Central memory CD4-positive, alpha-beta T cell (primary cell): ENCODE measurements around the gene STPG2.
"Not testable (repeated sequence)": the region's sequence is repeated elsewhere in the genome, so short reads cannot be mapped to it uniquely, and the experiment has no call there.

Source experiments
- DNase-seq: peaks from one replicate; pipeline ENCODE4 v3.0.0; 2022

STPG2 gene

GRCh38 chr4:97786306-97786920 is 356.9 kb downstream of the STPG2 start:
- DNase-seq = no peak

DNA sequence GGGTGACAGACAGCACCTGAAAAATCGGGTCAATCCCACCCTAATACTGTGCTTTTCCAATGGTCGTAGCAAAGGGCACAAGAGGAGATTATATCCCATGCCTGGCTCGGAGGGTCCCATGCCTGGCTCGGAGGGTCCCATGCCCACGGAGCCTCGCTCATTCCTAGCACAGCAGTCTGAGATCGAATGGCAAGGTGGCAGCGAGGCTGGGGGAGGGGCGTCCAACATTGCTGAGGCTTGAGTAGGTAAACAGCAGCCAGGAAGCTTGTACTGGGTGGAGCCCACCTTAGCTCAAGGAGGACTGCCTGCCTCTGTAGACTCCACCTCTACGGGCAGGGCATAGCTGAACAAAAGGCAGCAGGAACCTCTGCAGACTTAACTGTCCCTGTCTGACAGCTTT is 365.1 kb downstream of the STPG2 start:
- DNase-seq = no peak

DNA sequence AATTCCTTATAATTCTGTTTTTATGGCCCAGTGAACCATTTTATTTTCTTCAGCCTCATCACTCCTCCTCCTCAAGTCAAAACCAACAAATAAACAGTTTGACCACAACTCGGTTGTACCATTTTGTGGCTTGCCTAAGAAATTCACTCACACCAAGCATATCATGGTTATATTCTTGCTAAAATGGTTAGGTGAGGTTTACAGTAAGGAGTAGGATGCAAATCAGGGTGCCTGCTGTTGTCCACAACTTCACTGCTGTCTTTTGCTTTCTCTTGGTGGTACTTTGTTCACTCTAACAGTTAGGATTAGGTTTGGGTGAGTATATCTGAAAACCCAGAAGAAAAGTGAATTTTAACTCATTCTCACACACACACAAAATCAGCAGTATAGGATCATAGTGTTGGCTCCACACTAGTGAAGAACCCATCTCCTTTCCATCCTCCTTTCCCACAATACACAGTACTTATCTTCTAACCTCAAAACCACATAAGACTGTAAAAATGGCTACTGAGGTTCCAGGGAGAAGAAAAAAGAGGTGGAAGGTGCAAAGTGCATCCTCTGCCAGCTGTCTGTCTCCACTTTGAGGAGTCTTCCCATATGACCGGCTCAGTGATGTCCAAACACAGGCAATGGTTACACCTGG is 368.8 kb downstream of the STPG2 start:
- DNase-seq = no peak

DNA sequence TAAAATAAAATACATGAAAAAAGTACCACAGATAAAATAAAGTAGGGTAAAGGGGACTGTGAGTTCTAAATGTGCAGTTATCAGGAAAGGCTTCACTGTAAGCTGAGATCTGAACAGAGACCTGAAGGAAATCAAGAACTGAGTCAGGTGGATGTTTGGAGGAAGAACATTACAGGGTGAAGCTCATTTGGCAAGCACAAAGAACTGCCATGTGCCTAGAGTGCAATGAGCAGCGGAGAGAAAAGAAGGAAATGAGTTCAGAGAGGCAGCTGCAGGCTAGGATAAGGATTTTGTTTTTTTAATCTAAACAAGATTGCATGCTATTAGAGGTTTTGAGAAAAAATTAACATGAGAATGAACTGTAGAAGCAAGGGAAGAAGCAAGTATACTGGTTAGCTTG is 373.1 kb downstream of the STPG2 start:
- DNase-seq = no peak

DNA sequence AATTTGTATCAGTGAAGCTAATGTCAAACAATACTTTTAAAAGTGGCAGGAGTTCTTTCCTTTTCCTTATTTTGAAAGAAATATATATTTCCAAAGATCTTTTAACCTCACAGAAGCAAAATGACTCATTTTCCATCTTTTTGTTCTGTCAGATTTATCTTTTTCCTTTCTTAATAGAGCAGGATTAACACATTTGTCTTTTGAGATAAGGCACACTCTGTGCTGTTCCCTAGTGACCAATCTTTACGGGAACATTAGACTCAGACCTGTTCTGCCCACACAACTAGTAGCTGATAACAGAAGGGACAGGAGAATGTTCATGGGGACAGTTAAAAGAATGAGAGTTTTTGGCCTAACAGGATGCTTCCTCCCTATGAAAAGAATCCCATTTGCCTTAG is 381.2 kb downstream of the STPG2 start:
- no peak for DNase-seq

DNA sequence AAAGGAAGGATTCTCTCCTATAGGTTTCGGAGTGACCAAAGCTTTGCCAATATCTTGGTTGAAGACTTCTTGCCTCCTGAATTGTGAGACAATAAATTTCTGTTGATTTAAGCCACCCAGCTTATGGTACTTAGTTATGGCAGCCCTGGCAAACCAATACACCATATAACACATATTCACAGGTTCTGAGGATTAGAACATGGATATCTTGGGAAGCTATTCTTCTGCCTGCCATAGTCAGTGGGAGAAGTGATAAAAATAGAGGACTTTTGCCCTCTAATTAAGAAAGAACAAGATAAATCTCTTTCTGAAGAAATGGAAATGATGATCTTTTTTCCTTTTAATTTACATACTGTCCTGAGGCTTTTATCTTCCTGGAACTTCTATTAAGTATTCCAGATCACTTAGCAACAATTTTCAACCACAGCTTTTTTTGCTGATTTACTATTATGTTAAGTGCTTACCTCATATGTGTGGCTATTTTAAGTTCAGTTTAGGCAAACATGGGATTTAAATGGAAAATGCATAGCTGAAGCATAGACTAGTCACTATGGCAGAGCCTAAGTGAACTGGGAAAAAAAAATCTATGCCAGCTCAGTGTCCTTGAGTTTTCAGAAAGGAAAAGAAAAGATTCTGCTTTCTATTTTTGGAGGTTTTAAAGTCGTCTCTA is 381.7 kb downstream of the STPG2 start:
- DNase-seq = no peak

DNA sequence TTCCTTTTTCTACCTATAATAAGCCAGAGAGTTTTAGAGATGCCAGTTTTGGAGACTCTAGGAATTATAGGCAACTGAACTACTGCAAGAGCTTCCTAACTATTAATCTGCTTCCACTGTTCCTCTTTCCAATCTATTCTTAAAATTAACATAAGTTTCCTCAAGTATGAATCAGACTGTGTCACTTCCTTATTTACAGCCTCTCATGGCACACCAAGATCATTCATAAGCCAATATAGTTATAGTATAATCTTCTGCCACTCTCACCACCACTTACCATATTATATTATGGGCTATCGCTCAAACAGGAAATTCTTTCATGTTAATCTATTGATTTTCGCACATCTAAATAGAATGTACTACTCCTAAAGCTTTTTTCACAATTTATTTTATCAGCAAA is 383.5 kb downstream of the STPG2 start:
- no peak for DNase-seq

DNA sequence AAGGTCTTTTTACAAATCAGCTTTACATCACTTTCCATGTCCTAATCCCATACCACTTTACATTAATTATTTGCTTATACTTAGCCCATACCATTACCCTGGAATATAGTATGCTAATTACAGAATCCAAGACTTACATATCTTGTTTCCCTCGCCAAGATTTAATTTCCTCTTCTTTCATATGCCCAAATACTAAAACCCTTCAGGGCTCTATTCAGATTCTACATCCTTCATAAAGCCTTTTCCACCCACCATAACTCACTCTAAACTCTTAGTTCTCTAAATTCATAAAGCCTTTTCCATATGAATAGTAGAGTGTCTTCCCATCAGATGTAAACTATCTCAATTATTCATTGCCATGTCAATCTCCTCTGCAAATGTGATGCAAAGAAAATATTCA is 390.7 kb downstream of the STPG2 start:
- DNase-seq = no peak

DNA sequence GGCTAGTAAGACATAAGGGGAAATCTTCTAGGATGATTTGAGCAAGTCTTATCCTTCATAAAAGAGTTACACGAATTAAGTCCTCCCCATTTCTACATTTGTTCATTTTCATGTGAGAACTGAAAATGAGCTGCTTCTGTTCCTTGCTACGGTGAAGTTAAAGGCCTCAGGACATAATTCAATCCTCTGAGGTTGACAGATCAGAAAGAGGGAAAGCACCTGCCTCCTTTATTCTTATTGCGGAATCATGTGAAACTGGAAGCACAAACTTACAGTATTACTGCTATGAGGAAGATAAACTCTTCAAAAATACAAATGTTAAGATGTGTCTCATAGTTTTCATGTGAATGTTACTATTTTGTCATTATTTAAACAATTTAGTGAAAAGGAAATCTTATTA is 395.3 kb downstream of the STPG2 start:
- DNase-seq = no peak

GRCh38 chr4:97720869-97721432 is 422.3 kb downstream of the STPG2 start:
- DNase-seq = no peak

DNA sequence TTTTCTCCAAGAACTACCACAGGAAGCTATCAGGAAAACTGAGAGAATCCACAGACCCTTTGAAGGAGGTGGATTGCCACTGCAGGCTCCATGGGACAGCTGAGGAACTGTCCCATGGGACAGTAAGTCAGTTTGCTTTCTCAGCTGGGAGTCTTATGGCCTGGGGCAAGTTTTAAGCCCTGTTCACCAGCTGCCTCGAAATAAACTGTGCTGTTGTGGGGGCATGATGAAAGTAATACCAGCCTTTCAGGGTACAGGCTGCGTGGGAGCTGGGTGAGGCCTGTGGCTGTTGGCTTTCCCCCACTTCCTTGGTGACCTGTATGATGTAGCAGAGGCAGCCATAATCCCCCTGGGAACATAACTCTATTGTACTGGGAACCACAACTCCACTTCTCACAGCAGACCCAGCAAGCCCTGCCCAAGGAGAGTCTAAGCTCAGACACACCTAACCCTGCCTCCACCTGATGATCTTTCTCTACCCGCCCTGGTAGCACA is 452.1 kb downstream of the STPG2 start:
- DNase-seq = no peak

DNA sequence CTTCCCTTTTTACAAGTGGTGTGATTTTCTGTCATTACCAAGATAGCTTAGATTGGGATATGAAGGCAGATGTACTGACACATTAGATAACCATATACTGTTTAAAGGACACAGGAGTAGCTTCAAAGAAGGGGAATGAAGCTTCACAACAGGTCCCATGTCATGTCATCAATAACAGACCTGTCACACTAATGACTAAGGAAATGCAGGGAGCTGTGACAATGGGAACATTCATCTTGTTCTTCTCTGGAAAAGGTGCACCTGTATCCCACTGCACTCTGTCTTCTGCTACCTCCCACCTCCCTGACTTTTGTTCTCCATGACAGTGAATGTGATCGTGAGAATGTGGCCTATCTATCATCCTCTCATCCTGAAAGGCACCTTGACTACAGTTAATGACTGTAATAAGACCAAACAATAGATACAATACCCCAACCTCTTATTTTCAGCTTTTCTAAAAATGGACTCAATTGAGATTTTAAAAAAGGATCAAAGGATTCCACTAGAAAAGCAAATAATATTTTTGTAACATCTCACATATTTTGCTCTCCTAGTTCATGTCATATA is 472.5 kb downstream of the STPG2 start:
- no peak for DNase-seq

GRCh38 chr4:97665553-97665952 is 477.7 kb downstream of the STPG2 start:
- DNase-seq = no peak

DNA sequence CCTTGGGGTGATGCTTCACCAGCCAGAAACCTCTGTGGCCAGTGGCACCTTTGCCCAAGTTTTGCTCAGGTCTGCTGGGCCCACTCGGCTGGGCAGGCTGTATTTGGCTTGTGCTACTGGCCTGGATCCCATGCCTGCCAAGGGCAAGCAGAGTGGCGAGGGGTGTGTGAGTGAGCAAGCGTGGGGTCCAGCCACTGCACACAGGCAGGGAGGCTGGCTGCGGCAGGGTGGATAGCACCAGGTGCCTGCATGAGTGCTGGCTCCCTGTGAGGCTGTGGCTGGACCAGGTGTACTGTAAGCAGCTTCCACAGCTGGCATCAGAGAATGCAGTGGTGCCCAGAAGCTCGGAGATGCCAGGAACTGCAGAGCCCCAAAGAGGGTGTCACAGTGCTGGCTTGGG is 478.5 kb downstream of the STPG2 start:
- DNase-seq = no peak

DNA sequence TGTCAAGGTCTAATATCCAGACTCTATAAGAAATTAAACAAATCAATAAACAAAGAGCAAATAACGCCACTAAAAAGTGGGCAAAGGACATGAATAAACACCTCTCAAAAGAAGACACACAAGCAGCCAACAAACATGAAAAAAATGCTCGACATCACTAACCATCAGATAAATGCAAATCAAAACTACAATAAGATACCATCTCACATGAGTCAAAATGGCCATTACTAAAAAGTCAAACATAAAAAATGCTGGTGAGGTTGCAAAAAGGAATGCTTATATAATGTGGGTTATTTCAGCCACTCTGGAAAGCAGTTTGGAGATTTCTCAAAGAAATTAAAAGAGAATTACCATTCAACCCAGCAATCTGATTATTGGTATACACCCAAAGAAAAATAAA is 481.1 kb downstream of the STPG2 start:
- no peak for DNase-seq

DNA sequence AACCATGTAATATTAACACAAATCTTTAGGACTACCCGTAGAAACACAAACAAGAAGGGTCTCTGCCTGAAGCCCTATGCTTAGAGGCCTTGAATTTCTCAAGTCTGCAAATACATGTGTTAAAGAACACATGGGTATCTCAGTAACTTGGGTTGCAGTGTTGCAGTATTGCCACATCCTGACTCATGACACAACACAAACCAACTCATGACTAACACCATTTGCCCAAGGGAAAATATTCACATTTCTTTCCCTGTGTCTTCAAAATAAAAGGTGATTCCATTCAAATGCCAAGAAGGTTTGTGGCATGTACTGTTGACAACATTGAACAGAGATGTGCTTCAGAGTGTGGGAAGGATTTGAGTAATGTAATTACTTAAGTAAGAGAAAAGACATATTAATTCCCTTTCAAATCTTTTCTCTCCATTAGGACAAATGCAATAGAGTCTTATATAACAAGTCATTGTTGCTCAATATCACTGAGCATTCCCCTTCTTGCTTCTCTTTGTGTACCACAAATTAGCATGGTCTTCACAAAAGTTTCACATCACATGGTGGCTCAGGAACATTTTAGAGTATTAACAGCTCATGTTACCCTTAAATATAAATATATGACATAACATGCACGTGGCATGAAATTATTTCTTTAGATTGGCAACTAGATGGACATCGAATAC is 487.1 kb downstream of the STPG2 start:
- DNase-seq = no peak

DNA sequence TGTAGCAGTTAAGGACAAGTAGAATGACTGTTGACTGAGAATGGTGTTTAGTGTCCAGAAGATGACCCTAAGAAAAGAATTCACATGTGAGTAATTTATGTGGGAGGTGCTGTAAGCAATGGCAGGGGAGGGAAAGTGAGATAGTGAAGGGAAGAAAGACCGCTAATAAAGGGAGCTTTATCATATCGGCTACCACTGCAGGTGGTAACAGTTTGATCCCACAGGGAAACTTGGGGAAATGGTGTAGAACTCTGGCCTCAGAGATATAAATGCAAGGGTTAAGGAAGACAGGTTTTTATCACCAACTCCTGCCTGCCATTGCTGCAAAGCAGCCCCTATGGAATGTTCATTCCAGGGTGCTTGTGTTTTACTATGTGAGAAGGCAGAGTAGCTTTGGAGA is 489.6 kb downstream of the STPG2 start:
- no peak for DNase-seq

GRCh38 chr4:97646997-97647396 is 496.3 kb downstream of the STPG2 start:
- no peak for DNase-seq

DNA sequence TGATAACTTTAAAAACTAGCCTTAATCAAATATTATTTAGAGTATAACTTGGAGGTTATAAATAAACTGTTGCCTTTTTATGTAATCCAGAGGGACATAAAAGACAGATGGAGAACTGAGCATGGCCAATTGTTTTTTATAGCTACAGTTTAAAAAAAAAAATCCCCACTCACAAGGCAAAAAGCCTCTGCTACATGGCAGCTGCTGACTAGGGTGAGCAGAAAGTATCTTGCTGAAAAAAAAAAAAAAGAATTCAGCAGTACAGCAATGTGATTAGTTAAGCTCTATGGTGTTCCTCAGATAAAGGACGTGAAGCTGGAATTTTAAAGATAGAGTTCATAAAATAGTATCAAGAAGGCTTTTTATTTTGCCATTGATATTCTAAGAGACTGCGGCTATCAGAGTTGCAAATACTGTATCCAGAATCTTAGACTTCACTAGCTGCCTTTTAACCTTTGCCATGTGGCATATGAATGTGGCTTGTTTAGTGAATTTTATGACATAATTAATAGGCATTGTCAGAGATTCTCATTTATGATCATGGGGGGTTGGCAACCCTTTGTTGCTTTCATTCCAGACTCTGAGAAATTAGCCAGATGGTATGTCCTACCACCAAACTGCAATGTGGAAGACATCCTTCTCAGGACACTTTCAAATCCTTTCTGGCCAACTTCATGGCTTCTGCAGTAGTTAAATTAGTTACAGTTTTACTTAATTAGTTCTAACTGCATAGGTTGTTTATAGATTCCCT is 498.0 kb downstream of the STPG2 start:
- DNase-seq = no peak

GRCh38 chr4:97643179-97643578 is 500.1 kb downstream of the STPG2 start:
- DNase-seq = no peak

DNA sequence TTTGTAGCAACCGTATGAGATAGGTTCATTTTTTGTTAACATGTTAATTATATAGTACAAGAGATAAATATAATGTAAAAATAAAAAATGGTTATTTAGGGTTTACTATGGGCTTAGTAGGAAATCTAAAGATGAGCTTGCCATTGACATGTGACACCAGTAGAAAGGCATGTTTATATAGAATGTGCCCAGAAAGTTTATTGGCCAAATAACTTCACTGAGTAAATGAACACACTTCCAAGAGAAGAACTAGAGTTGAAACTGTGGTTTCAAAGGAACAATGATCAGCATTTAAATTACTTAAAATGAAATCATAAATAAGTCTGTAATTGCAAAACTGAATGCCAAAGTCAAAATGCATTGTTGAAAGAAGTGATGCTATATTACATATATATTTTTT is 503.3 kb downstream of the STPG2 start:
- no peak for DNase-seq

DNA sequence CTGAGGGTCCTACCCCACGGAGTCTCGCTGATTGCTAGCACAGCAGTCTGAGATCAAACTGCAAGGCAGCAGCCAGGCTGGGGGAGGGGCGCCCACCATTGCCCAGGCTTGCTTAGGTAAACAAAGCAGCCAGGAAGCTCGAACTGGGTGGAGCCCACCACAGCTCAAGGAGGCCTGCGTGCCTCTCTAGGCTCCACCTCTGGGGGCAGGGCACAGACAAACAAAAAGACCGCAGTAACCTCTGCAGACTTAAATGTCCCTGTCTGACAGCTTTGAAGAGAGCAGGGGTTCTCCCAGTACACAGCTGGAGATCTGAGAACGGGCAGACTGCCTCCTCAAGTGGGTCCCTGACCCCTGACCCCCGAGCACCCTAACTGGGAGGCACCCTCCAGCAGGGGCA is 509.4 kb downstream of the STPG2 start:
- not testable (repeated sequence) for DNase-seq
